ENCODE measurements around the gene ACTR1B.
"Not testable (repeated sequence)": the region's sequence is repeated elsewhere in the genome, so short reads cannot be mapped to it uniquely, and the experiment has no call there.

The ACTR1B gene

DNA sequence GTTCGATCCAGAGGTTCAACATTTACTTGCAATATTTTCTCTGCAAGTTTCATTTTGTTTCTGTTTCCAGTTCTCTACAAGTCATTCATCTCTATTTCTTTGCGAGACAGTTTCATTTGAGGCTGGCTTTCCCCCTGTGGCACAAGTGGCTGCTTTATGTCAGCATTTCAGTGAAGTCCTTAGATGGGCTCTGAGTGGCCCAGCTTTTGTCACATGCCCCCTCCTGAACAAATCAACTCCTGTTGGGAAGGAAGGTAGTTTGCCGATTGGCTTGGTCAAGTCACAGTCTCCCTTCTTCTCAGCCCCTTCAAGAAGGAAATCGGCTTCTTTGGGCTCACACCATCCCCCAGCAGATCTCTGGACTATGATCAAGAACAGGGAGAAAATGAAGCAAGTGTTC is 55.1 kb downstream of the ACTR1B start:
- FAIRE-seq, result not testable (repeated sequence)
